Activated CD8-positive, alpha-beta T cell treated with anti-CD3 and anti-CD28 coated beads for 36 hours (primary cell): ENCODE data around the gene CAMSAP3. TPM values are rescaled to one million over a fixed set of nuclear protein-coding genes. Genes with fewer than 3 reads are reported as not detected.

Experiments
- microRNA-seq: library from miRNA; unstranded; fragments of <30 nt; microRNA quantifications from one replicate; pipeline ENCODE4 v1.2.0, GENCODE V29; 2022; ENCODE audit warnings: borderline microRNAs expressed, borderline replicate concordance
- total RNA-seq, 2 experiments: library from RNA; stranded (reverse); gene quantifications; one replicate each; pipeline ENCODE4 v1.2.3, GENCODE V29; 2021

Gene CAMSAP3
- total RNA-seq, 2 experiments from 2014 or later, result 0.25 to 0.63 TPM

Small RNA genes lying within 50 kb of the gene (microRNA-seq; reads per million reads assigned to microRNA genes)
- not detected for gene MIR6792

Other genes with a start within 250 kb of the CAMSAP3 start
- gene ARHGEF18, start 246.9 kb upstream of the CAMSAP3 start, total RNA-seq, result 10 to 100 TPM; 25.9 to 36.4 TPM
- 1 to 10 TPM; 1.4 to 1.5 TPM for gene PEX11G, start 106.8 kb upstream of the CAMSAP3 start, total RNA-seq
- gene ZNF358, start 79.8 kb upstream of the CAMSAP3 start, total RNA-seq, result 1 to 10 TPM; 4.8 to 6.5 TPM
- 1 to 10 TPM; 7.9 to 9.2 TPM for gene MCOLN1, start 73.2 kb upstream of the CAMSAP3 start, total RNA-seq
- gene PNPLA6, start 60.1 kb upstream of the CAMSAP3 start, total RNA-seq, result 10 to 100 TPM; 79.2 to 90.3 TPM
- 10 to 100 TPM; 50.7 to 54.1 TPM for gene XAB2, start 33.7 kb downstream of the CAMSAP3 start, total RNA-seq
- gene PET100, start 33.9 kb downstream of the CAMSAP3 start, total RNA-seq, result 10 to 100 TPM; 71.8 to 83.3 TPM
- 1 to 10 TPM; 4.0 to 4.8 TPM for gene PCP2, start 37.9 kb downstream of the CAMSAP3 start, total RNA-seq
- gene STXBP2, start 41.2 kb downstream of the CAMSAP3 start, total RNA-seq, result 10 to 100 TPM; 96.4 to 99.2 TPM
- gene RETN, start 73.2 kb downstream of the CAMSAP3 start, total RNA-seq, result not detected
- not detected for gene MCEMP1, start 81.2 kb downstream of the CAMSAP3 start, total RNA-seq
- 10 to 100 TPM; 85.0 to 85.9 TPM for gene TRAPPC5, start 85.0 kb downstream of the CAMSAP3 start, total RNA-seq
- 1 to 10 TPM; 3.0 to 3.7 TPM for gene FCER2, start 106.3 kb downstream of the CAMSAP3 start, total RNA-seq
- not detected for gene CLEC4G, start 136.2 kb downstream of the CAMSAP3 start, total RNA-seq
- gene CD209, start 151.7 kb downstream of the CAMSAP3 start, total RNA-seq, result not detected
- gene CLEC4M, start 167.4 kb downstream of the CAMSAP3 start, total RNA-seq, result not detected
- gene EVI5L, start 234.4 kb downstream of the CAMSAP3 start, total RNA-seq, result 1 to 10 TPM; 3.4 to 3.9 TPM